HL-60/S4 treated with retinoic acid at 250 ng/mL for 4 days and 3 days (cell line): ENCODE data around the gene ANKRD27.
"Not testable (repeated sequence)": the region's sequence is repeated elsewhere in the genome, so short reads cannot be mapped to it uniquely, and the experiment has no call there.

Experiments
- in situ Hi-C: fragments of 300-500 bp; cut with MboI; formaldehyde crosslinking; loops from 2 replicates; pipeline ENCODE4 v1.7.0; 2022; ENCODE audit warnings: low sequenced_read_pairs

Gene ANKRD27

GRCh38 chr19:32674931-32675719, at the start of gene ANKRD27:
Gene ANKRD27 (minus strand): TSS chr19:32675180. CDS start chr19:32659015, 16,165 bp downstream.
- in situ Hi-C loops = loop anchor here (25.0 kb wide), 1 partner anchor 437 kb away; no protein-coding TSS in a partner anchor

GRCh38 chr19:32720936-32721250, 45.9 kb upstream of the ANKRD27 start:
- in situ Hi-C loops = no loop called here

- in situ Hi-C loops = no loop called here
Observed at GRCh38 chr19:32720216-32720935, 45.4 kb upstream of the ANKRD27 start.

- in situ Hi-C loops = no loop called here
Observed at GRCh38 chr19:32719611-32720059, 44.7 kb upstream of the ANKRD27 start, which contains the start of gene TDRD12. Gene TDRD12 (plus strand): TSS chr19:32719767. CDS start chr19:32720073, 306 bp downstream.

- in situ Hi-C loops = no loop called here
Observed at GRCh38 chr19:32718286-32718685, 43.3 kb upstream of the ANKRD27 start.

- in situ Hi-C loops = no loop called here
Observed at GRCh38 chr19:32717496-32717895, 42.5 kb upstream of the ANKRD27 start.

- in situ Hi-C loops = not testable (repeated sequence)
Observed at GRCh38 chr19:32716203-32716602, 41.2 kb upstream of the ANKRD27 start.

GRCh38 chr19:32711747-32712146, 36.8 kb upstream of the ANKRD27 start:
- in situ Hi-C loops = no loop called here

GRCh38 chr19:32709032-32709431, 34.1 kb upstream of the ANKRD27 start:
- in situ Hi-C loops = no loop called here

- in situ Hi-C loops = no loop called here
Observed at GRCh38 chr19:32708457-32708856, 33.5 kb upstream of the ANKRD27 start.

- in situ Hi-C loops = not testable (repeated sequence)
Observed at GRCh38 chr19:32704006-32704405, 29.0 kb upstream of the ANKRD27 start.

- in situ Hi-C loops = no loop called here
Observed at GRCh38 chr19:32702010-32702409, 27.0 kb upstream of the ANKRD27 start.

GRCh38 chr19:32700129-32700528, 25.1 kb upstream of the ANKRD27 start:
- in situ Hi-C loops = not testable (repeated sequence)

GRCh38 chr19:32696771-32697170, 21.8 kb upstream of the ANKRD27 start:
- in situ Hi-C loops = loop anchor here (25.0 kb wide), 1 partner anchor 416 kb away; no protein-coding TSS in a partner anchor

GRCh38 chr19:32695506-32695905, 20.5 kb upstream of the ANKRD27 start:
- in situ Hi-C loops = loop anchor here (25.0 kb wide), 1 partner anchor 417 kb away; no protein-coding TSS in a partner anchor

- in situ Hi-C loops = loop anchor here (25.0 kb wide), 1 partner anchor 417 kb away; no protein-coding TSS in a partner anchor
Observed at GRCh38 chr19:32694851-32695250, 19.9 kb upstream of the ANKRD27 start.

GRCh38 chr19:32694316-32694715, 19.3 kb upstream of the ANKRD27 start:
- in situ Hi-C loops = loop anchor here (25.0 kb wide), 1 partner anchor 418 kb away; no protein-coding TSS in a partner anchor

GRCh38 chr19:32693151-32694108, 18.4 kb upstream of the ANKRD27 start:
- in situ Hi-C loops = loop anchor here (25.0 kb wide), 1 partner anchor 419 kb away; no protein-coding TSS in a partner anchor

GRCh38 chr19:32692727-32693061, 17.7 kb upstream of the ANKRD27 start:
- in situ Hi-C loops = loop anchor here (25.0 kb wide), 1 partner anchor 420 kb away; no protein-coding TSS in a partner anchor

- in situ Hi-C loops = loop anchor here (25.0 kb wide), 1 partner anchor 420 kb away; no protein-coding TSS in a partner anchor
Observed at GRCh38 chr19:32691952-32692726, 17.2 kb upstream of the ANKRD27 start.
